Measurements from ENCODE around the gene PHLDB1.

Gene PHLDB1

GRCh38 chr11:118641397-118642019 is 34.1 kb downstream of the PHLDB1 start:
- no peak for DNase-seq

- peak; percentile 38 for DNase-seq
These were observed 36.0 kb downstream of the PHLDB1 start for GRCh38 chr11:118643142-118643994.

- no peak for DNase-seq
These were observed 36.6 kb downstream of the PHLDB1 start for GRCh38 chr11:118643995-118644345.

- no peak for DNase-seq
These were observed 37.1 kb downstream of the PHLDB1 start for GRCh38 chr11:118644496-118644895.

- DNase-seq = no peak
These were observed 37.8 kb downstream of the PHLDB1 start for GRCh38 chr11:118645066-118645715.

GRCh38 chr11:118646393-118646792 is 39.0 kb downstream of the PHLDB1 start:
- no peak for DNase-seq

GRCh38 chr11:118648291-118648690 is 40.9 kb downstream of the PHLDB1 start:
- no peak for DNase-seq

GRCh38 chr11:118649941-118650340 is 42.5 kb downstream of the PHLDB1 start:
- no peak for DNase-seq

GRCh38 chr11:118650366-118650765 is 43.0 kb downstream of the PHLDB1 start:
- no peak for DNase-seq

GRCh38 chr11:118651820-118652219 is 44.4 kb downstream of the PHLDB1 start:
- DNase-seq = no peak

- DNase-seq = no peak
These were observed 45.3 kb downstream of the PHLDB1 start for GRCh38 chr11:118652681-118653181.

GRCh38 chr11:118653684-118654390 is 46.4 kb downstream of the PHLDB1 start:
- no peak for DNase-seq

- no peak for DNase-seq
These were observed 48.2 kb downstream of the PHLDB1 start for GRCh38 chr11:118655486-118656190.

GRCh38 chr11:118656563-118657165 is 49.2 kb downstream of the PHLDB1 start:
- no peak for DNase-seq

- DNase-seq = no peak
These were observed 49.8 kb downstream of the PHLDB1 start for GRCh38 chr11:118657238-118657637.

- no peak for DNase-seq
These were observed 50.5 kb downstream of the PHLDB1 start for GRCh38 chr11:118657709-118658428.

GRCh38 chr11:118658429-118659313 is 51.3 kb downstream of the PHLDB1 start:
- no peak for DNase-seq

GRCh38 chr11:118659314-118659952 is 52.0 kb downstream of the PHLDB1 start:
- DNase-seq = peak; percentile 47

- no peak for DNase-seq
These were observed 52.7 kb downstream of the PHLDB1 start for GRCh38 chr11:118659953-118660680.
